ENCODE measurements around the gene OR5H15.
"Not testable (repeated sequence)": the region's sequence is repeated elsewhere in the genome, so short reads cannot be mapped to it uniquely, and the experiment has no call there.

The OR5H15 gene

DNA sequence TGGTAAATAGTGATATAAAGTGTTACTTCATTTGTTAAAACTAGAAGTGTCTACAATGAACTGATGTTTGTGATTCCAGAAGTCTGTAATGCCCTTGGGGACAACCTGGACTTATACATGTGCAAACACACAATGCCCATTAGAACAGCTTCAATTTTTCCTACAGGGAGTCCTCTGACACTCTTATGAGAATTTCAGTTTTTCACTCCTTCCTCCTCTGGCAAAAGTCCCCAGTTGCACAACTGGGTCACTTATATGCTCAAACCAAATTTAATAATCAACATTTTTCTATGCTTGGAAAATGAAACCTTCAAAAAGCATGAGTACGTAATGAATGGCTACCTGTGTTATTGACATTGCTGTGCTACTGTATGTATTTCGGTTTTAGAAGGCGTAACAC is at the start of gene OR5H15:
TSS of gene OR5H15 (plus strand) at position 301 of the 400 bp plus-strand sequence. CDS start 2,004 bp downstream, outside the sequence.
- H3K27me3 ChIP-seq (ENCODE audit: control insufficient read depth, insufficient read depth, low read length), result no peaks in the 10 kb centered on the region
- no peak within 1 kb of the TSS for H3K9ac ChIP-seq (ENCODE audit: low read length)
- H3K4me1 ChIP-seq (ENCODE audit: control insufficient read depth, insufficient read depth, low read length), result no peaks in the 10 kb centered on the region
- H3K9me3 ChIP-seq (ENCODE audit: control insufficient read depth, low read length), result no peaks in the 10 kb centered on the region
- H3K36me3 ChIP-seq (ENCODE audit: control insufficient read depth, insufficient read depth, low read length), result no peaks in the 10 kb centered on the region
- no peak within 1 kb of the TSS for H3K4me3 ChIP-seq (ENCODE audit: low read length)

DNA sequence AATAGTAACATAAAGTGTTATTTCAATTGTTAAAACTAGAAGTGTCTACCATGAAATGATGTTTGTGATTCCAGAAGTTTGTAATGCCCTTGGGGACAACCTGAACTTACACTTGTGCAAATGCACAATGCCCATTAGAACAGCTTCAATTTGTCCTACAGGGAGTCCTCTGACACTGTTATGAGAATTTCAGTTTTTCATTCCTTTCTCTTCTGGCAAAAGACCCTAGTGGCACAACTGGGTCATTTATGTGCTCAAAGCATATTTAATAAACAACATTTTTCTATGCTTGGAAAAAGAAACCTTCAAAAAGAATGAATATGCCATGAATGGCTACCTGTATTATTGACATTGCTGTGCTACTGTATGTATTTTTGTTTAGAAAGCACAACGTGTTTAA is 36.1 kb upstream of the OR5H15 start, which contains the start of gene OR5H1:
TSS of gene OR5H1 (plus strand) at position 301 of the 400 bp plus-strand sequence. CDS start 1,977 bp downstream, outside the sequence.
- Histone ChIP-seq H3K9ac (ENCODE audit: low read length) (no peak within 1 kb of the TSS), H3K36me3 (ENCODE audit: control insufficient read depth, insufficient read depth, low read length) (no peaks in the 10 kb centered on the region)

DNA sequence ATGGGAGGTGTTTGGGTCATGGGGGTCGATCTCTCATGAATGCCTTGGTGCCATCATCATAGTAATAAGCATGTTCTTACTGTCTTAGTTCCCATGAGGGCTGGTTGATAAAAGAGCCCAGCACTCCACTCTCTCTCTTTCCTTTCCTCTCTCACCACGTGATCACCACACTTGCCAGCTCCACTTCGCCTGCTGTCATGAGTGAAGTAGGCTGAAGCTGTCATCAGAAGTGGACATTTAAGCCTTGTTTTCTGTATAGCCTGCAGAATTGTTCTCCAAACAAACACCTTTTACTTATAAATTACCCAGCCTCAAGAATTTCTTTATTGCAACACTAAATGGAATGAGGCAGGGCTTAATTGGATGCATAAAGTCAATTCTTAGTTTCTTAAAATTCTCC is 29.9 kb upstream of the OR5H15 start:
- Histone ChIP-seq H3K4me1 (ENCODE audit: control insufficient read depth, insufficient read depth, low read length) (no peaks in the 10 kb centered on the region), H3K36me3 (ENCODE audit: control insufficient read depth, insufficient read depth, low read length) (no peaks in the 10 kb centered on the region), H3K9me3 (ENCODE audit: control insufficient read depth, low read length) (no peaks in the 10 kb centered on the region), H3K9ac (ENCODE audit: low read length) (no peak overlapping the region), H3K4me3 (ENCODE audit: low read length) (no peak overlapping the region), H3K27me3 (ENCODE audit: control insufficient read depth, insufficient read depth, low read length) (no peaks in the 10 kb centered on the region)

More for the DNA sequence above, 36.1 kb upstream of the OR5H15 start, which contains the start of gene OR5H1:
- Histone ChIP-seq H3K4me1 (ENCODE audit: control insufficient read depth, insufficient read depth, low read length) (no peaks in the 10 kb centered on the region), H3K4me3 (ENCODE audit: low read length) (no peak within 1 kb of the TSS), H3K9me3 (ENCODE audit: control insufficient read depth, low read length) (no peaks in the 10 kb centered on the region), H3K27me3 (ENCODE audit: control insufficient read depth, insufficient read depth, low read length) (no peaks in the 10 kb centered on the region)

DNA sequence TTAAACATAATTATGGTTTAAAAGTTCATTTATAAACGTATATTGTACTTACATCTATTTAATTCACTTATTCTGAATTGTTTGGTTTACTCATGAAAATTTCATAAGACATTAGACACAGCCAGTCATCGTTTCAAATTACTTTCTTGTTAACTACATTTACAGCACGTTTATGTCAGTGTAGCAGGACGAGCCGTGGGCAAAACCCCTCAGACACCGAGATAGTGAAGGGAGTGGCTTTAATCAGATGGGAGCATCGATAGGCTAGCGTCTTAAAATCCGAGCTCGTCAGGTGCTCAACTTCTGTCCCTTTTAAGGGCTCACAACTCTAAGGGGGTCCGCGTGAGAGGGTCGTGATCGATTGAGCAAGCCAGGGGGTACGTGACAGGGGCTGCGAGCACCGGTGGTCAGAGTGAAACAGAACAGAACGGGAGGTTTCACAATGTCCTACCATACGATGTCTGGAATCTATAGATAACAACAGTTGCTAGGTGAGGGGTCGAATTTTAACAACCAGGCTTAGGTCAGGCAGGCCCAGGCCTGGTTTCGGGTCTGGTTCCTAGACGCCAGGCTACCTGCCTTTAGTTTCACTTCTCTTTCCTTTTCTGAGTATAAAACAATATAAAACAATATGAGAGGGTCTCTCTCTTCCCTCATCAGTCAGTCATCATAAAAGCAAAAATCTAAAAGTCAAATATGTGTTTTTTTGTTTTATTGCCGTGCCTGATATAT is 28.5 kb upstream of the OR5H15 start:
- H3K36me3 ChIP-seq (ENCODE audit: control insufficient read depth, insufficient read depth, low read length); H3K4me3 ChIP-seq (ENCODE audit: low read length); H3K27me3 ChIP-seq (ENCODE audit: control insufficient read depth, insufficient read depth, low read length); H3K9ac ChIP-seq (ENCODE audit: low read length); H3K4me1 ChIP-seq (ENCODE audit: control insufficient read depth, insufficient read depth, low read length); H3K9me3 ChIP-seq (ENCODE audit: control insufficient read depth, low read length): not testable (repeated sequence)

DNA sequence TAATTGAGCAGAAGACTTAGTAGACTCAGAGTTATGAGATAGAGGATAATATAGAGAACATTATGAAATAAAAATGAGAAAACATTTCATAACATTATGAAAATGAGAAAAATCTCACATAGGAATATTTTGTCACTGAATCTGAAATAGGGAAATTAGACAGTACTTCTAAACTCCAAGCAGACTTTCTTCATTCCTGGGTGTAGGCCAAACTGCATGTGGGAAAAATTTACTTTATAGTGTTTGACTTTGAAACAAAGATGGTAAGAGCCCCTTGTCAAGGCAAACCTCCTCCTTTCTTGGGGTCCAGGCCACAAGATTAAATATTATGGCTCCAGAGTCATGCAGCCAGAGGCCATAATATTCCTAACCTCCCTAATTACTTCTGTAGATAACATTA is 26.0 kb upstream of the OR5H15 start:
- Histone ChIP-seq H3K9ac (ENCODE audit: low read length) (no peak overlapping the region), H3K4me1 (ENCODE audit: control insufficient read depth, insufficient read depth, low read length) (no peaks in the 10 kb centered on the region), H3K4me3 (ENCODE audit: low read length) (no peak overlapping the region), H3K9me3 (ENCODE audit: control insufficient read depth, low read length) (no peaks in the 10 kb centered on the region), H3K27me3 (ENCODE audit: control insufficient read depth, insufficient read depth, low read length) (no peaks in the 10 kb centered on the region), H3K36me3 (ENCODE audit: control insufficient read depth, insufficient read depth, low read length) (no peaks in the 10 kb centered on the region)

DNA sequence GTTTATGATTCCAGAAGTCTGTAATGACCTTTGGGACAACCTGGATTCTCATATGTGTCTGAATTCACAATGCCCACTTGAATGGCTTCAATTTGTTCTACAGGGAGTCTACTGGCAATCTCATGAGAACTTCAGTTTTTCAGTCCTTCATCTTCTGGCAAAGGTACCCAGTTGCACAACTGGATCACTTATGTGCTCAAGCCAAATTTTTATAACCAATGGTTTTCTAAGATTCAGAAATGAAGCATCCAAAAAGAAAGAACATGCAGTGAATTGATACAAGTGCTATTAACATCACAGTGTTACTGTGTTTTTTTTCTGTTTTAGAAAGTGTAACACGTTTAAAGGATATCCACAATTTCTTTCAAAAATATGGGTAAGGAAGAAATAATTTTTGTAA is 19.3 kb upstream of the OR5H15 start, which contains the start of gene OR5H14:
TSS of gene OR5H14 (plus strand) at position 301 of the 400 bp plus-strand sequence. CDS start 1,907 bp downstream, outside the sequence.
- Histone ChIP-seq H3K36me3 (ENCODE audit: control insufficient read depth, insufficient read depth, low read length) (no peaks in the 10 kb centered on the region), H3K9me3 (ENCODE audit: control insufficient read depth, low read length) (no peaks in the 10 kb centered on the region), H3K4me1 (ENCODE audit: control insufficient read depth, insufficient read depth, low read length) (no peaks in the 10 kb centered on the region), H3K4me3 (ENCODE audit: low read length) (no peak within 1 kb of the TSS), H3K9ac (ENCODE audit: low read length) (no peak within 1 kb of the TSS), H3K27me3 (ENCODE audit: control insufficient read depth, insufficient read depth, low read length) (no peaks in the 10 kb centered on the region)

DNA sequence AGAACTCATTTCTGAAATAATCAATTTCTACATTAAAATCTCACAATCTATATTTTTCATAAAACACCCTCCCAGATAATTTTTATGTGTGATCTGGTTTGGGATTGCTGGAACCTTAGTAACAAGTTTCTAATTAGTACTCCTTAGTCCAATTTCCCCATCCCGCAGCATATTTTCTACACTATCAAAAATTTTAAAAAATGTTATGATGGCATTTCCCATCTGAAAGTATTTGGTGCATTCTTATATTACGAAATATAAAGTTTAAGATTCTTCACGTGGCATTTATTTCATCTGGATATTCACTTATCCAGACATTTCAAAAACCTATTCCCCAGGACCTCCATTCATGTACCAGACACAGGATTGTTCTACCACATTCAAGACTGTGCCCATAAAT is 17.7 kb upstream of the OR5H15 start:
- H3K27me3 ChIP-seq (ENCODE audit: control insufficient read depth, insufficient read depth, low read length), result no peaks in the 10 kb centered on the region
- H3K36me3 ChIP-seq (ENCODE audit: control insufficient read depth, insufficient read depth, low read length), result no peaks in the 10 kb centered on the region
- H3K4me1 ChIP-seq (ENCODE audit: control insufficient read depth, insufficient read depth, low read length), result no peaks in the 10 kb centered on the region
- no peaks in the 10 kb centered on the region for H3K9me3 ChIP-seq (ENCODE audit: control insufficient read depth, low read length)
- H3K9ac ChIP-seq (ENCODE audit: low read length), result no peak overlapping the region
- H3K4me3 ChIP-seq (ENCODE audit: low read length), result no peak overlapping the region

DNA sequence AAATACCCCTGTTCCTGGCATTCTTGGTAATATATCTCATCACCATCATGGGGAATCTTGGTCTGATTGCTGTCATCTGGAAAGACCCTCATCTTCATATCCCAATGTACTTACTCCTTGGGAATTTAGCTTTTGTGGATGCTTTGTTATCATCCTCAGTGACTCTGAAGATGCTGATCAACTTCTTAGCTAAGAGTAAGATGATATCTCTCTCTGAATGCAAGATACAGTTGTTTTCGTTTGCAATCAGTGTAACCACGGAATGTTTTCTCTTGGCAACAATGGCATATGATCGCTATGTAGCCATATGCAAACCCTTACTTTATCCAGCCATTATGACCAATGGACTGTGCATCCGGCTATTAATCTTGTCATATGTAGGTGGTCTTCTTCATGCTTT is 17.0 kb upstream of the OR5H15 start:
- not testable (repeated sequence) for H3K4me3 ChIP-seq (ENCODE audit: low read length); H3K9me3 ChIP-seq (ENCODE audit: control insufficient read depth, low read length); H3K36me3 ChIP-seq (ENCODE audit: control insufficient read depth, insufficient read depth, low read length); H3K27me3 ChIP-seq (ENCODE audit: control insufficient read depth, insufficient read depth, low read length); H3K4me1 ChIP-seq (ENCODE audit: control insufficient read depth, insufficient read depth, low read length); H3K9ac ChIP-seq (ENCODE audit: low read length)

DNA sequence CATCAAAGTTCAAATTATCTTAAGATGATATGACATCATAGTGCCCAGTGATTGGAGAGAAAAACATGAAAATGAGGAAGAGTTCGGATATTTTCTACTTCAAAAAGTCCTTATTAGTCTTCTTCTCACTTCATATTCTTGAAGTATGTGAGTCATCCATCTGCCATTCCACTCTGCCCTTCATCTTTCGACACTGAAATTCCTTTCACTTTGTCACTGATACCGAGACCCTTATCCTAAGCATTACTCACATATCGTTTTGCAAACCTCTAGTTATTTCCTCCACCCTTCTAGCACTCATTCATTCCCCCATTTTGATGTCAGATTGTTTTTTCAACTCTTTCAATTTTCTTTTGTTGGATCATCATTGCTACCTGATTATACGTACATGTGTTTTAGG is 15.3 kb upstream of the OR5H15 start:
- no peaks in the 10 kb centered on the region for H3K27me3 ChIP-seq (ENCODE audit: control insufficient read depth, insufficient read depth, low read length)
- H3K4me1 ChIP-seq (ENCODE audit: control insufficient read depth, insufficient read depth, low read length), result no peaks in the 10 kb centered on the region
- no peak overlapping the region for H3K4me3 ChIP-seq (ENCODE audit: low read length)
- H3K9me3 ChIP-seq (ENCODE audit: control insufficient read depth, low read length), result no peaks in the 10 kb centered on the region
- H3K36me3 ChIP-seq (ENCODE audit: control insufficient read depth, insufficient read depth, low read length), result no peaks in the 10 kb centered on the region
- H3K9ac ChIP-seq (ENCODE audit: low read length), result no peak overlapping the region

DNA sequence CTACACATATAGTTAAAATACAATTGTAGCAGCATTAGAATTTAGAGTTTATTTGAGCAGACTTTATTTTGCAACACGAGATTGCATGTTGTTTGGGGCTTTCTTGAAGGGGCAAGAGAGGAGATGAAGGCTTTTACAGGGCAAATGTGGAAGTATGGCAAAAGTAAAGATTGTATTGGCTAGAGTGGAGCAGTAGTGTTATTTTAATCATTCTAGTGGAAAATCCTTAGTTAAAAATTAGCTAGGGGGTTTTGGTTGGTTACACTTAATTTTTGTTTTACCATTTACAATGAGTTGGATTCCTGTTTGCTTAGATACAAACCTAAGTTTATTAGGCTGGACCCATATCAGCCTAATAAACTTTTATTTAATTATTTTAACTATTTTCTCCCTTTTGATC is 4.6 kb downstream of the OR5H15 start:
- no peaks in the 10 kb centered on the region for H3K36me3 ChIP-seq (ENCODE audit: control insufficient read depth, insufficient read depth, low read length)
- no peaks in the 10 kb centered on the region for H3K9me3 ChIP-seq (ENCODE audit: control insufficient read depth, low read length)
- no peaks in the 10 kb centered on the region for H3K4me1 ChIP-seq (ENCODE audit: control insufficient read depth, insufficient read depth, low read length)
- H3K27me3 ChIP-seq (ENCODE audit: control insufficient read depth, insufficient read depth, low read length), result no peaks in the 10 kb centered on the region
- no peak overlapping the region for H3K4me3 ChIP-seq (ENCODE audit: low read length)
- no peak overlapping the region for H3K9ac ChIP-seq (ENCODE audit: low read length)

DNA sequence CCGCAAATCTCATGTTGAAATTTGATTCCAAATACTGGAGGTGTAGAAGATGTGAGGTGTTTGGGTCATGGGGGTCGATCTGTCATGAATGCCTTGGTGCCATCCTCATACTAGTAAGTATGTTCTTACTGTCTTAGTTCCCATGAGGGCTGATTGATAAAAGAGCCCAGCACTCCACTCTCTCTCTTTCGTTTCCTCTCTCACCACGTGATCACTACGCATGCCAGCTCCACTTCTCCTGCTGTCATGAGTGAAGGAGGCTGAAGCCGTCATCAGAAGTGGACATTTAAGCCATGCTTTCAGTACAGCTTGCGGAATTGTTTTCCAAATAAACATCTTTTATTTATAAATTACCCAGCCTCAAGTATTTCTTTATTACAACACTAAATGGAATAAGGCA is 6.1 kb downstream of the OR5H15 start:
- Histone ChIP-seq H3K9me3 (ENCODE audit: control insufficient read depth, low read length) (no peaks in the 10 kb centered on the region), H3K9ac (ENCODE audit: low read length) (no peak overlapping the region), H3K27me3 (ENCODE audit: control insufficient read depth, insufficient read depth, low read length) (no peaks in the 10 kb centered on the region), H3K4me1 (ENCODE audit: control insufficient read depth, insufficient read depth, low read length) (no peaks in the 10 kb centered on the region), H3K36me3 (ENCODE audit: control insufficient read depth, insufficient read depth, low read length) (no peaks in the 10 kb centered on the region), H3K4me3 (ENCODE audit: low read length) (no peak overlapping the region)

DNA sequence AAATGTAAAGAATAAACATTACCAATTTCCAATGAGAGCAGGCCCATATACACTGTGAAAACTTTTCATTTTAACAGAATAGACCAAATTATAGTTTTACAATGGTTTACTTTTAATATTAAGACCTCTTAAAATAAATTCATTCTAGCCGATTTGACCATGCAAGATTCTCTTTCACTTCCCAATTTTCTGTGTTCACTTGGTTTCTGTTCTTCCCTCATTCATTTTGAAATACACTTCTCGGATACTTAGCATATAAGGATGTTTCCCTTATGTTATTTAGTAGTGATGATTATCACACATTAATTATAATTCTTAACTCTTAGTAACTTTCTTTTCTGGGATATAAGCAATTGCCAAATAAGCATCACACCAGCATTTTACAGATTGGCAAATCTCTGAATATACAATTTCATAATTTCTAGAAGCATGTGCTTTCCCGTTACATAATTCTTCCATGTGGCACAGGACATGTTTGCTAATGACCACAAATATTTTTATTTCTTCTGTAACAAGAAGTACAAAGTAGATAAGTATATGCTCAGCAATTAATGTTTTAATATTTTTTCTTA is 13.9 kb downstream of the OR5H15 start:
- Histone ChIP-seq H3K4me1 (ENCODE audit: control insufficient read depth, insufficient read depth, low read length) (no peaks in the 10 kb centered on the region), H3K9me3 (ENCODE audit: control insufficient read depth, low read length) (no peaks in the 10 kb centered on the region), H3K9ac (ENCODE audit: low read length) (no peak overlapping the region), H3K27me3 (ENCODE audit: control insufficient read depth, insufficient read depth, low read length) (no peaks in the 10 kb centered on the region), H3K36me3 (ENCODE audit: control insufficient read depth, insufficient read depth, low read length) (no peaks in the 10 kb centered on the region), H3K4me3 (ENCODE audit: low read length) (no peak overlapping the region)
